ENCODE data around the gene ESX1.
A peak's percentile ranks its signal among the peaks of the same experiment; 100 is the strongest.
"Not testable (repeated sequence)": the region's sequence is repeated elsewhere in the genome, so short reads cannot be mapped to it uniquely, and the experiment has no call there.

The ESX1 gene

GRCh38 chrX:104255465-104255864 is 732 bp upstream of the ESX1 start:
- 5% methylated on average over 13 of the region's 13 CpGs for WGBS
- Histone ChIP-seq H3K9me3 (ENCODE audit: insufficient read depth, low read depth, low read length) (no peaks in the 10 kb centered on the region), H3K27ac (ENCODE audit: low read depth, low read length) (no peak overlapping the region), H3K4me3 (ENCODE audit: low read length) (no peak overlapping the region), H3K4me1 (ENCODE audit: insufficient read depth, low read length) (peaks cover 4% of the 10 kb centered on the region; the same call in 1 of the 2 replicates), H3K27me3 (ENCODE audit: insufficient read depth, low read length) (peaks cover 100% of the 10 kb centered on the region), H3K36me3 (ENCODE audit: insufficient read depth, low read length) (no peaks in the 10 kb centered on the region), H3K9ac (ENCODE audit: low read depth, low read length) (no peak overlapping the region)

DNA sequence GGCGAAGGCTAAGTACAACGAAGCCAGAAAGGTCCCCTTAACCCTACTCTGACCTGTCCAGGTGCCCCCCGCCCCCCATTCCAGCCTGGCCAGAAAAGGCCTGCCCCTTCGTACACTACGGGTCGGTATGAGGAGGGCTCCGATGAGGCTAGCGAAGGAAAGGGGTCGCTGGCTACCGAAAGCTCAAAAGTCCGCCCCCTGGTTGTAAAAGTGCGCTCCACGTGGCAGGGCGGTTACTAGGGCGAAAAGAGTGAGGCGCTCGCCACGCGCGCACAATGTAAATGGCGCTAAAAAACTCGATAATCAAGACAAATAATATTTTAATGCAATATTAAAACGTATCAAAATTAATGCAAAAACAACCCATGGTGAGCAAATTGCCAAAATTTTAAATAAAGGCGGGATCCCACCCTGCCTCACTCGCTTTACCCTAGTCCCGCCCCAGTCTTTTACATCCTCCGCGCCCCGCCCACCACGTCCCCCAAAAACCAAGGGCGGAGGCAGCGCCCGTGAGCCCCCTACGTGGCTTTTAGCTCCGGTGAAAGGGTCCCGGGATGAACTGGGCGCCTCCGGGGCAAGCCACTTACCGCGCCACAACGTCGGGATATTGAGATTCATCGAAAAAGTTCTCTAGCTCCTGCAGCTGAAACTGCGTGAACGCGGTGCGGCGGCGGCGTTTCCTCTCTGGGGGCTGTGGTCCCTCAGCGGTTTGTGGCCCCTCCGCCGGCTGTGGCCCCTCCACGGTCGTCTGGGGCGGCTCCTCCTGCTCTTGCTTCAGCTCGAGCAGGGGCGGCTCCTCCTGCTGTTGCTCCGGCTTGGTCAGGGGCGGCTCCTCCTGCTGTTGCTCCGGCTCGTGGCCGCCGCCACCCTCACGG is 929 bp downstream of the ESX1 start:
- H3K4me3 ChIP-seq (ENCODE audit: low read length): peak overlapping the region; percentile 35

DNA sequence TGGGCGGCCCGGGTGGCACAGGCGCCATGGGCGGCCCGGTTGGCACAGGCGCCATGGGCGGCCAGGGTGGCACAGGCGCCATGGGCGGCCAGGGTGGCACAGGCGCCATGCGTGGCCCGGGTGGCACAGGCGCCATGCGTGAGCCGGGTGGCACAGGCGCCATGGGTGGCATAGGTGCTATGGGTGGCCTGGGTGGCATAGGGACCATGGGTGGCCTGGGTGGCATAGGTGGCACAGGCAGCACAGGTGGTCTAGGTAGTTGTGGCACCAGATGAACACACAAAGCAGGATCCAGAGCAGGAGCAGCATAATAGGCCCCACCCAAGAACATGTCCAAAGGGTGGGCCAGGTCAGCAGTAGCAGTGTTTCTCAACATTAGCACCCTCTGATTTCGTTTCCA is 4.3 kb downstream of the ESX1 start:
- WGBS: 94% methylated on average over 17 of the region's 17 CpGs
- H3K9ac ChIP-seq (ENCODE audit: low read depth, low read length): no peak overlapping the region
- no peak overlapping the region for H3K4me3 ChIP-seq (ENCODE audit: low read length)
- no peaks in the 10 kb centered on the region for H3K36me3 ChIP-seq (ENCODE audit: insufficient read depth, low read length)
- H3K9me3 ChIP-seq (ENCODE audit: insufficient read depth, low read depth, low read length): no peaks in the 10 kb centered on the region
- H3K27me3 ChIP-seq (ENCODE audit: insufficient read depth, low read length): peaks cover 97% of the 10 kb centered on the region
- H3K4me1 ChIP-seq (ENCODE audit: insufficient read depth, low read length): peaks cover 4% of the 10 kb centered on the region; the same call in 1 of the 2 replicates
- H3K27ac ChIP-seq (ENCODE audit: low read depth, low read length): no peak overlapping the region

More for the DNA sequence above, 929 bp downstream of the ESX1 start:
- no peak overlapping the region for H3K9ac ChIP-seq (ENCODE audit: low read depth, low read length)
- H3K27me3 ChIP-seq (ENCODE audit: insufficient read depth, low read length): peaks cover 97% of the 10 kb centered on the region
- H3K9me3 ChIP-seq (ENCODE audit: insufficient read depth, low read depth, low read length): no peaks in the 10 kb centered on the region
- WGBS: 1% methylated on average over 62 of the region's 65 CpGs
- no peak overlapping the region for H3K27ac ChIP-seq (ENCODE audit: low read depth, low read length)
- no peaks in the 10 kb centered on the region for H3K36me3 ChIP-seq (ENCODE audit: insufficient read depth, low read length)
- peaks cover 4% of the 10 kb centered on the region; the same call in 1 of the 2 replicates for H3K4me1 ChIP-seq (ENCODE audit: insufficient read depth, low read length)

DNA sequence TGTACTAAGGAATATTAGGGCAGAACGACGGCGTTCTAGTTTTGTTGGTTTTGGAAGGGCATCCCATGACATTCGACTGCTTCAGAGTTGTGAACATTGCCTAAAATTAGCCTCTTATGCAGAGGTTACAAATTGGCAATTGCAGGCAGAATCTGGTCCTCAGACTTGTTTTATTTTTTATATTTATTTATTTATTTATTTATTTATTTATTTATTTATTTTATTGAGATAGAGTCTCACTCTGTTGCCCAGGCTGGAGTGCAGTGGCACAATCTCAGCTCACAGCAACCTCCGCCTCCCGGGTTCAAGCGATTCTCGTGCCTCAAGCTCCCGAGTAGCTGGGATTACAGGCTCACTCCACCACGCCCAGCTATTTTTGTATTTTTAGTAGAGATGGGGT is 24.7 kb downstream of the ESX1 start:
- H3K27ac ChIP-seq (ENCODE audit: low read depth, low read length); H3K9ac ChIP-seq (ENCODE audit: low read depth, low read length); H3K9me3 ChIP-seq (ENCODE audit: insufficient read depth, low read depth, low read length); H3K36me3 ChIP-seq (ENCODE audit: insufficient read depth, low read length); H3K4me1 ChIP-seq (ENCODE audit: insufficient read depth, low read length); H3K27me3 ChIP-seq (ENCODE audit: insufficient read depth, low read length); H3K4me3 ChIP-seq (ENCODE audit: low read length): not testable (repeated sequence)
- WGBS: 90% methylated on average over 9 of the region's 10 CpGs

DNA sequence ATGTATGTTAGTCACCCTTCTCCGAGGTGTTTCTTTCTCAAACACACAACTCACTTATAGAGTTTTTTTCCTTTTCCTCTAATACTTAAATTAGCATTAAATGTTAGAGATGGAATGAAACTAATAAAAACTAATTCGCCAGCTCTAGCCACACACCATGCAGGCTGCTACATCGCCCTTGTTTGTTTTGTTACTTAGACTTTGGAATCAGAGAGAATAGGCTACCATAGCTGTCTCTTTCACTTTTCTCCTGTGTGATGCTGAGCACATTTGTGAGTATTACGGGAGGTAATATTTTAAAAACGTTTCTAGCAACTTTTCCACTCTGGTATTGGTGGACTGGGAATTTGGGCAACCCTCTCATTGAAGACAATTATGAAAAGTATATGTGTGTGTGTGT is 43.5 kb downstream of the ESX1 start:
- 95% methylated on average over 2 of the region's 5 CpGs for WGBS

DNA sequence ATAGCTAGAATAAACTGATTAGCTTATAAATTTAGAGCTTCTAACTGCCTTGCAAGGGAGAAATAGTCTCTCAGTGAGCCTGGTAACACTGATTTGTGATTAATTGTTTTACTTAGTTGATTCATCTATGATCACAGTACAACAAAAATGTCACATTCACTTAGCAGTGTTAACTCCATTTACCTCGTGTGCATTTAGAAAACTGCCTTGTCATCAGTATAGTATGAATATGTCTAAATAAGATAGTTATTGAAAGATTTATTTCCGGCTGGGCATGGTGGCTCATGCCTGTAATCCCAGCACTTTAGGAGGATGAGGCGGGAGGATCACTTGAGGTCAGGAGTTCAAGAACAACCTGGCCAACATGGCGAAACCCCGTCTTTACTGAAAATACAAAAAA is 49.2 kb downstream of the ESX1 start:
- H3K9ac ChIP-seq (ENCODE audit: low read depth, low read length): no peak overlapping the region
- H3K9me3 ChIP-seq (ENCODE audit: insufficient read depth, low read depth, low read length): no peaks in the 10 kb centered on the region
- no peak overlapping the region for H3K27ac ChIP-seq (ENCODE audit: low read depth, low read length)
- WGBS: 92% methylated on average over 4 of the region's 5 CpGs
- no peak overlapping the region for H3K4me3 ChIP-seq (ENCODE audit: low read length)
- no peaks in the 10 kb centered on the region for H3K36me3 ChIP-seq (ENCODE audit: insufficient read depth, low read length)
- no peaks in the 10 kb centered on the region; the same call in 1 of the 2 replicates for H3K27me3 ChIP-seq (ENCODE audit: insufficient read depth, low read length)
- H3K4me1 ChIP-seq (ENCODE audit: insufficient read depth, low read length): no peaks in the 10 kb centered on the region

More for the DNA sequence above, 43.5 kb downstream of the ESX1 start:
- no peaks in the 10 kb centered on the region for H3K9me3 ChIP-seq (ENCODE audit: insufficient read depth, low read depth, low read length)
- H3K27ac ChIP-seq (ENCODE audit: low read depth, low read length): no peak overlapping the region
- no peaks in the 10 kb centered on the region for H3K36me3 ChIP-seq (ENCODE audit: insufficient read depth, low read length)
- no peak overlapping the region for H3K9ac ChIP-seq (ENCODE audit: low read depth, low read length)
- H3K4me1 ChIP-seq (ENCODE audit: insufficient read depth, low read length): no peaks in the 10 kb centered on the region
- H3K27me3 ChIP-seq (ENCODE audit: insufficient read depth, low read length): no peaks in the 10 kb centered on the region; the same call in 1 of the 2 replicates
- H3K4me3 ChIP-seq (ENCODE audit: low read length): no peak overlapping the region
